ENCODE data around the gene ISLR2. TPM values are rescaled to one million over a fixed set of nuclear protein-coding genes. Genes with fewer than 3 reads are reported as not detected.

The ISLR2 gene
- total RNA-seq, 2 experiments from 2014 or later: 0.05 TPM; not detected in 1

DNA sequence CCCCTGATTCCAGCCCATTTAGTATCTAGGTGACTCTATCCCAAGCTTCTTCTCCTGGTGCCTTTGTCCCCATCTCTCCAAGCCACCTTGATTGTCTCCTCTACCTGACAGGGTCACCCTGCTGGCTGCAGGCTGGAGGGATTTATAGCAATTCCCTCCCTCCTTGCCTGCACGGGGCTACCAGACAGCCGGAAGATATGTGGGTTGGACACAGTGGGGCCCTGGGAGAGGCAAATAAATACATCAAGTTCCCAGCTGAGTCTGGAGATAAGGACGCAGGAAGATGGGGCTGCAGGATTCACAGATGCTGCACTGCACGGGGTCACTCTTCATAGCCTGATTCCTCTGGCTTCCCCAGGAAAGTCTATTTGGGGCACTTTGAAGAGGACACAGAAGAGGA is 9.3 kb upstream of the ISLR2 start:
- Mint-ChIP-seq H3K4me1 (no peaks in the 10 kb centered on the region), H3K9me3 (ENCODE audit: low read depth) (no peaks in the 10 kb centered on the region), H3K4me3 (no peak overlapping the region), H3K36me3 (ENCODE audit: low read depth) (no peaks in the 10 kb centered on the region), H3K27ac (no peak overlapping the region), H3K27me3 (peaks cover 21% of the 10 kb centered on the region)
- POLR2A ChIA-PET: no interaction called here
- DNase-seq (no peak), ATAC-seq (no peak)
- CTCF ChIA-PET: no interaction called here
- intact Hi-C loops (cut with DNase I, micrococcal nuclease): no loop called here

DNA sequence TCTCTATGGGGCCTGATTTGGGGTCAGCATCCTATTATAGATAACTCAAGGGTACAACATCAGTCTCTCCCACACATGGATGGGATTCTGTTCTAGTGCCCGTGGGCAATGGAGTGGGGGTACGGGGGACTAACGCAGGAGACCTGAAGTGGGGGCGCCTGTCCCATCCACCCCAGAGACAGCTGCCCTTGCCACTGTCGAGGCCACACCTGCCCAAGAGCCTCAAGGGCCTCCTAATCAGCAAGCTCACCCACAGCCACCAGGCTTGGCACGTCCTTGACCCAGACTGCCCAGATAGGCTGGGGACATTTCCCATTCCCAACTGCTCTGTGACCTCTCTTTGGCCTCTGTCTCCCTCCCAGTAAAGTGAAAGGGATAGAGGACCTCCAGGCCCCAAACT is 8.5 kb upstream of the ISLR2 start:
- ChIA-PET POLR2A (no interaction called here), CTCF (no interaction called here)
- intact Hi-C loops (cut with DNase I, micrococcal nuclease): no loop called here
- H3K27me3 Mint-ChIP-seq: peaks cover 25% of the 10 kb centered on the region
- no peak overlapping the region for H3K4me3 Mint-ChIP-seq
- H3K4me1 Mint-ChIP-seq: no peaks in the 10 kb centered on the region
- no peaks in the 10 kb centered on the region for H3K9me3 Mint-ChIP-seq (ENCODE audit: low read depth)
- no peak overlapping the region for H3K27ac Mint-ChIP-seq
- DNase-seq: no peak
- no peak for ATAC-seq
- no peaks in the 10 kb centered on the region for H3K36me3 Mint-ChIP-seq (ENCODE audit: low read depth)

GRCh38 chr15:74122403-74123130 is 7.8 kb upstream of the ISLR2 start:
- Mint-ChIP-seq H3K36me3 (ENCODE audit: low read depth) (no peaks in the 10 kb centered on the region), H3K4me3 (no peak overlapping the region), H3K9me3 (ENCODE audit: low read depth) (no peaks in the 10 kb centered on the region), H3K27me3 (peaks cover 31% of the 10 kb centered on the region), H3K27ac (no peak overlapping the region), H3K4me1 (peaks cover 2% of the 10 kb centered on the region)
- POLR2A ChIA-PET: no interaction called here
- CTCF ChIA-PET: interaction anchor here (1.3 kb wide), 1 partner anchor 179 kb away, joined by 4 read pairs; no protein-coding TSS in a partner anchor
- DNase-seq: no peak
- intact Hi-C loops (cut with DNase I, micrococcal nuclease): no loop called here
- no peak for ATAC-seq

GRCh38 chr15:74123131-74123429 is 7.3 kb upstream of the ISLR2 start:
- intact Hi-C loops (cut with DNase I, micrococcal nuclease): no loop called here
- DNase-seq (no peak), ATAC-seq (no peak)
- CTCF ChIA-PET: interaction anchor here (0.8 to 1.3 kb wide), 2 partner anchors 27 to 179 kb away, joined by 3 to 4 read pairs; no protein-coding TSS in a partner anchor
- H3K4me1 Mint-ChIP-seq: peaks cover 2% of the 10 kb centered on the region
- H3K9me3 Mint-ChIP-seq (ENCODE audit: low read depth): no peaks in the 10 kb centered on the region
- H3K36me3 Mint-ChIP-seq (ENCODE audit: low read depth): no peaks in the 10 kb centered on the region
- no peak overlapping the region for H3K27ac Mint-ChIP-seq
- H3K27me3 Mint-ChIP-seq: peaks cover 33% of the 10 kb centered on the region
- H3K4me3 Mint-ChIP-seq: no peak overlapping the region
- POLR2A ChIA-PET: no interaction called here

DNA sequence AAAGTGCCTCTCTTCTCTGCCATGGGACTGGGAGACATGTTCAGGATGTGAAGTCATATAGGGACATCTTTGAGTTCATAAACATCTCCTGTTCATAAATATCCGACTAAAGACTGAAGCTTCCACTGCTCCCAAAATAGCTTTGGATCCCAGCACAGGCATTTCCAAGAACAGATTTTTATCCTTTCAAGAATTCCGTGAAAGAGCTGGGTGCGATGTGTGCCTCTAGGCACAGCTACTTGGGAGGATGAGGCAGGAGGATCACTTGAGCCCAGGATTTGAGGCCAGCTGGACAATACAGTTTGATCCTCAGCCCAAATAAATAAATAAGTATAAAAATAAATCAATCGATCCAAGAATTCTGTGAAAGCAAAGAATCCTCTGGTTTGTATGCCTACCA is 6.7 kb upstream of the ISLR2 start:
- no peaks in the 10 kb centered on the region for H3K9me3 Mint-ChIP-seq (ENCODE audit: low read depth)
- H3K36me3 Mint-ChIP-seq (ENCODE audit: low read depth): no peaks in the 10 kb centered on the region
- CTCF ChIA-PET: interaction anchor here (0.8 to 1.3 kb wide), 2 partner anchors 27 to 178 kb away, joined by 3 to 4 read pairs; no protein-coding TSS in a partner anchor
- no peak overlapping the region for H3K4me3 Mint-ChIP-seq
- POLR2A ChIA-PET: no interaction called here
- ATAC-seq (no peak), DNase-seq (no peak)
- peaks cover 36% of the 10 kb centered on the region for H3K27me3 Mint-ChIP-seq
- intact Hi-C loops (cut with DNase I, micrococcal nuclease): no loop called here
- peaks cover 6% of the 10 kb centered on the region for H3K4me1 Mint-ChIP-seq
- H3K27ac Mint-ChIP-seq: no peak overlapping the region

DNA sequence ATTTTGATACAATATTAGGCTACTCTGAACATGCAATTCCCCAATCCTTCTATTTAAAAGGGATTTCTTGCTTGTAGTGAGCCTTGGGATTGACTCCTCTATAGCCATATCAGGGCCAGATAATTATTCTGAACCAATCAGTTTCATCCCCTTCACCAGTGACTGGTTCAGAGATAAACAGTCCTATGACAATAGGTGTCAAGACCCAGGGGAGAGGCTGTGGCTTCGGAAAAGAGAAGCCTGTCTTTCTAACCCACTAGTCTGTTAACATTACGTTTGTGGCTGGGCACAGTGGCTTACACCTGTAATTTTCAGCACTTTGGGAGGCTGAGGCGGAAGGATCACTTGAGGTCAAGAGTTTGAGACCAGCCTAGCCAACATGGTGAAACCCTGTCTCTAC is 6.2 kb upstream of the ISLR2 start:
- ATAC-seq: no peak
- Mint-ChIP-seq H3K27me3 (peaks cover 41% of the 10 kb centered on the region), H3K36me3 (ENCODE audit: low read depth) (no peaks in the 10 kb centered on the region), H3K27ac (no peak overlapping the region), H3K4me1 (peaks cover 10% of the 10 kb centered on the region), H3K9me3 (ENCODE audit: low read depth) (no peaks in the 10 kb centered on the region), H3K4me3 (no peak overlapping the region)
- intact Hi-C loops (cut with DNase I, micrococcal nuclease): no loop called here
- CTCF ChIA-PET: no interaction called here
- POLR2A ChIA-PET: no interaction called here
- no peak for DNase-seq

DNA sequence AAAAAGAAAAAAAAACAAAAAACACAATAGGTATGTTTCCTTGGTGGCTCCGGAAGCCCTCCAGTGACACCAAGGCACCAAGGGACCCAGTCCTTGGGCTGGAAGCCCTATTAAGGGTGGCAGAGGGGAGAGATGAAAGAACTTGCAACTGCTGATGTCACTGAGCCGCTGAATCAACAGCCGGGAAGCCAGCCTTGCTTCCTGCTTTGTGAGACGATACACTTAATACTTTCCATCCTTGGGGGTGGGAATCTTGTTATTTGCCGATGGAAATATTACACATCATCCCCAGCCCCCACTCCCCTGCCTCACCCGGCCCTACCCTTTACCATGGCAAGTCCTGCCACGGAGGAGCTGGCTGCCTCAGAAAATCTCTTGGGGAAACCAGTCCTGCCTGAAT is 5.6 kb upstream of the ISLR2 start:
- intact Hi-C loops (cut with DNase I, micrococcal nuclease): loop anchor here in 1 of 2 experiments (5.0 kb wide), 1 partner anchor 152 kb away; no protein-coding TSS in a partner anchor
- ChIA-PET CTCF (interaction anchor here (1.1 to 1.2 kb wide), 2 partner anchors 176 to 198 kb away, joined by 3 to 5 read pairs; no protein-coding TSS in a partner anchor), POLR2A (no interaction called here)
- Mint-ChIP-seq H3K27ac (no peak overlapping the region), H3K27me3 (peaks cover 47% of the 10 kb centered on the region), H3K4me3 (no peak overlapping the region), H3K9me3 (ENCODE audit: low read depth) (no peaks in the 10 kb centered on the region), H3K36me3 (ENCODE audit: low read depth) (no peaks in the 10 kb centered on the region), H3K4me1 (peaks cover 15% of the 10 kb centered on the region)
- DNase-seq (no peak), ATAC-seq (no peak)

GRCh38 chr15:74127255-74127953 is 3.0 kb upstream of the ISLR2 start:
- Mint-ChIP-seq H3K27me3 (peaks cover 60% of the 10 kb centered on the region), H3K4me1 (peaks cover 19% of the 10 kb centered on the region), H3K36me3 (ENCODE audit: low read depth) (no peaks in the 10 kb centered on the region), H3K9me3 (ENCODE audit: low read depth) (no peaks in the 10 kb centered on the region), H3K27ac (no peak overlapping the region), H3K4me3 (peak overlapping the region; percentile 21)
- DNase-seq: peak; percentile 94
- ChIA-PET POLR2A (no interaction called here), CTCF (interaction anchor here (0.5 to 2.2 kb wide), 5 partner anchors 76 to 195 kb away, joined by 3 to 13 read pairs (median 3); no protein-coding TSS in a partner anchor)
- ATAC-seq: peak; percentile 96
- intact Hi-C loops (cut with DNase I, micrococcal nuclease): loop anchor here (1.0 to 5.0 kb wide), 6 partner anchors 73 to 195 kb away; no protein-coding TSS in a partner anchor

DNA sequence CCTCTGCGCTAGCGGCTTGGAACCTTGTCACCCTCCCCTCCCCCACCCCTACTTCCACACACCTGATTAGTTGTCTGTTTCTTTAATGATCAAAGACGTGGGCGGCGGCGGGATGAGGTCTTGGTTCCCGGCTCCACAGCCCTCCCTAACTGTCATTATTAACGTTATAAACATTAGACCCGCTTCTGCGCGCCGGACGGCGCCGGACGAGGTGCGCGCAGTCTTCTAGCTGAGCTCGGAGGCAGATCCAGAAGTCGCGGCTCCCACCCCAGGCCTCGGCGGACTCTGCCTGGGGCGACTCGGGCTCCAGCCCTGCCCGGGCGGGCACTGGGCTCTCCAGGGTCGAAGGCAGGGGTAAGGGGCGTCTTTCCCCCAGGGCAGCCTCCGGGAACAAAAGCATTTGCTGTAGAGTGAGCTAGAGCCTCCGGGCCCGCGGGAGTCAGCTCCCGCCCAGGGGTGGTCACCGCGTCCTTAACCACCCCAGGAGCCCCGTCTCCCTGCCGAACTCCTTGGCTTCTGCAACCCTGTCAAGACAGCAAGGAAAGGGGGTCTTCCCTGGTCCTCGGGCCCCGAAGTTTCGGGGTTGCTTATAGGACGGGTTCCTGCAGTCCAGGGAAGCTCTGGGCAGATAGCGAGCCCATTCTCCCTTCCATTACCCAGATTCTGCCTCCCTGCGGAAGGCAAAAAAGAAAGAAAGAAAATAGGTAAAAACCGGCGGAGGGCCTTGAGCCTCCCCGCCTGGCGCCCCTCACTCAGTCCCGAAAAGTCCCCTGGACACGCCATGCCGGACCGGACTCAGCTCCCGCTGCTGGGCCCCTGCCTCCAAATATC is 2.2 kb upstream of the ISLR2 start:
- Mint-ChIP-seq H3K36me3 (ENCODE audit: low read depth) (no peaks in the 10 kb centered on the region), H3K9me3 (ENCODE audit: low read depth) (no peaks in the 10 kb centered on the region), H3K4me3 (peak overlapping the region; percentile 21), H3K4me1 (peaks cover 19% of the 10 kb centered on the region), H3K27ac (no peak overlapping the region), H3K27me3 (peaks cover 64% of the 10 kb centered on the region)
- ATAC-seq (peak; percentile 16), DNase-seq (no peak)
- POLR2A ChIA-PET: no interaction called here
- CTCF ChIA-PET: interaction anchor here (0.5 to 2.2 kb wide), 11 partner anchors 27 to 1879 kb away, joined by 3 to 13 read pairs (median 4); no protein-coding TSS in a partner anchor
- intact Hi-C loops (cut with DNase I, micrococcal nuclease): loop anchor here (1.0 to 5.0 kb wide), 6 partner anchors 74 to 194 kb away; no protein-coding TSS in a partner anchor

DNA sequence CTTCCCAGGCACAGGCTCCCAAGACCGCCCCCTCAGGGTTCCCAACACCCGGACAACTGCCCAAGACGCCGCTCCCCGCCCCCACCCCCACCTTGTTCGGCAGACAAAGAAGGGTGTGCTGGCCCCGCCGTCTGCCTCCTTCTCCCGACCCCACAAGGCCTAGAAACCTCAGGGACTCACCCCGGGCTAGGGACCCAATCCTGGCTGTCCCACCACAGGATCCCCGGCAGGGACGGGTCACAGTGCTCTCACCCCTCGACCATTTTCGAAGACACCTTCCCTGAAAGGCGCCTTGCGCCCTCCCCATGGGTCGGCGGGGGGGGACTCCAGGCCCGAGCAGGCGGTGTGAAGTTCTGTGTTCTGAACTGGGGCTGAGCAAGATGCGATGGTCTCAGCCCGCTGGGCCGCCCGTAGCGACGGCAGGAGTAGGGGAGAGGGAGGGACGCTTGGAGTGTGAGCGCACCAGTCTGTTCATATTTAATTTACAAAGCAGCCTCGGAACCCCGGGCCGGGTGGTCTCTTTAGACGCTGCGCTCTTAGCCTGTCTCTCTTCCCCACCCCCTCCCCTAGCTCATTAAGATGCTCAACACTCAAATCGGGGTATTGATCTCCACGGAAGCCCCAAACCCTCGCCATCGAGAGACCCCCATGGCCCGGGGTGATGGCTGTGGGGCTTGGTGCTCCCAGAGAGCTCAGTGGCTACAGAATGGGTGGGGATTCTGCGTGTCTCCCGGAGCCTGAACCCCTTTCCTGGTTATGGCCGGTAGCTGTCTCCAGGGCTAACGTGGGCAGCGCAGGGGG is 1.4 kb upstream of the ISLR2 start:
- no peaks in the 10 kb centered on the region for H3K9me3 Mint-ChIP-seq (ENCODE audit: low read depth)
- DNase-seq: no peak
- POLR2A ChIA-PET: no interaction called here
- intact Hi-C loops (cut with DNase I, micrococcal nuclease): loop anchor here in 1 of 2 experiments (5.0 kb wide), 1 partner anchor 157 kb away; no protein-coding TSS in a partner anchor
- no peaks in the 10 kb centered on the region for H3K36me3 Mint-ChIP-seq (ENCODE audit: low read depth)
- CTCF ChIA-PET: interaction anchor here (0.5 to 2.2 kb wide), 14 partner anchors 13 to 1879 kb away, joined by 3 to 13 read pairs (median 4); no protein-coding TSS in a partner anchor
- H3K4me3 Mint-ChIP-seq: no peak overlapping the region
- ATAC-seq: no peak
- H3K27ac Mint-ChIP-seq: no peak overlapping the region
- peaks cover 19% of the 10 kb centered on the region for H3K4me1 Mint-ChIP-seq
- H3K27me3 Mint-ChIP-seq: peaks cover 68% of the 10 kb centered on the region
